Mesenchymal stem cell (in vitro differentiated cells and primary cell): ENCODE measurements around the gene GH1.

Experiments
- DNase-seq: peaks from one replicate; pipeline ENCODE4 v3.0.0-alpha.2; 2013
- H2AFZ ChIP-seq: one replicate; pipeline ENCODE4 v1.6.1; 2013; ENCODE audit warnings: low read depth, mild to moderate bottlenecking, control low read depth, inconsistent platforms, low read length, moderate library complexity
- H2AK5ac ChIP-seq: 2 replicates; pipeline ENCODE4 v1.6.1; 2013; ENCODE audit warnings: low read length, moderate library complexity, mild to moderate bottlenecking, inconsistent platforms; ENCODE audit not compliant: severe bottlenecking
- H2BK120ac ChIP-seq: one replicate; pipeline ENCODE4 v1.6.1; 2013; ENCODE audit warnings: low read depth, mild to moderate bottlenecking, inconsistent platforms, low read length, moderate library complexity
- H2BK12ac ChIP-seq, 2 experiments: one replicate each; pipeline ENCODE4 v1.6.1; 2013; ENCODE audit warnings: inconsistent platforms in 2 of 2, low read length in 2 of 2, mild to moderate bottlenecking in 2 of 2, moderate library complexity in 2 of 2, control low read depth in 1 of 2
- H2BK15ac ChIP-seq: one replicate; pipeline ENCODE4 v1.6.1; 2013; ENCODE audit warnings: mild to moderate bottlenecking, low read depth, inconsistent platforms; ENCODE audit not compliant: poor library complexity, severe bottlenecking
- H2BK5ac ChIP-seq: 2 replicates; pipeline ENCODE4 v1.6.1; 2013; ENCODE audit warnings: low read depth, mild to moderate bottlenecking, low read length, control low read depth, inconsistent platforms; ENCODE audit not compliant: poor library complexity, severe bottlenecking
- H3K14ac ChIP-seq, 2 experiments: one replicate each; pipeline ENCODE4 v1.6.1; 2013; ENCODE audit warnings: inconsistent platforms in 2 of 2, low read length in 2 of 2, control low read depth in 1 of 2, mild to moderate bottlenecking in 1 of 2, moderate library complexity in 1 of 2
- H3K18ac ChIP-seq, 2 experiments: one replicate each; pipeline ENCODE4 v1.6.1; 2013; ENCODE audit warnings: inconsistent platforms in 2 of 2, low read length in 2 of 2, control low read depth in 1 of 2, low read depth in 1 of 2, mild to moderate bottlenecking in 1 of 2
- H3K23ac ChIP-seq, 2 experiments: one replicate each; pipeline ENCODE4 v1.6.1; 2013; ENCODE audit warnings: inconsistent platforms in 2 of 2, low read length in 2 of 2, mild to moderate bottlenecking in 2 of 2, moderate library complexity in 2 of 2, control low read depth in 1 of 2
- H3K27ac ChIP-seq: 2 replicates; pipeline ENCODE4 v1.5.1; 2013; ENCODE audit warnings: mild to moderate bottlenecking, moderate library complexity, low read length, control low read depth, inconsistent platforms; ENCODE audit not compliant: poor library complexity, severe bottlenecking
- H3K27me3 ChIP-seq, 2 experiments: 2 replicates each; pipeline versions ENCODE4 v1.6.1 to v1.7.0; 2013; ENCODE audit warnings: low read length in 2 of 2, mild to moderate bottlenecking in 2 of 2, moderate library complexity in 2 of 2, control low read depth in 1 of 2, inconsistent platforms in 1 of 2; ENCODE audit not compliant: control insufficient read depth in 1 of 2, insufficient read depth in 1 of 2
- H3K36me3 ChIP-seq, 2 experiments: 2 replicates each; pipeline versions ENCODE4 v1.6.1 to v1.7.0; 2013; ENCODE audit warnings: low read length in 2 of 2, control low read depth in 1 of 2, inconsistent platforms in 1 of 2, low read depth in 1 of 2, mild to moderate bottlenecking in 1 of 2; ENCODE audit not compliant: insufficient read depth in 2 of 2, control insufficient read depth in 1 of 2
- H3K4ac ChIP-seq, 2 experiments: one replicate each; pipeline ENCODE4 v1.6.1; 2013; ENCODE audit warnings: inconsistent platforms in 2 of 2, low read length in 2 of 2, mild to moderate bottlenecking in 2 of 2, moderate library complexity in 2 of 2, control low read depth in 1 of 2, low read depth in 1 of 2
- H3K4me1 ChIP-seq: 2 replicates; pipeline ENCODE4 v1.6.1; 2013; ENCODE audit warnings: low read depth, low read length, control low read depth; ENCODE audit not compliant: control insufficient read depth, insufficient read depth
- H3K4me2 ChIP-seq: 2 replicates; pipeline ENCODE4 v1.6.1; 2013; ENCODE audit warnings: low read length, mild to moderate bottlenecking, inconsistent platforms; ENCODE audit not compliant: poor library complexity, severe bottlenecking
- H3K4me3 ChIP-seq, 2 experiments: 2 replicates each; pipeline versions ENCODE4 v1.5.1 to v1.7.0; 2013; ENCODE audit warnings: low read length in 2 of 2, mild to moderate bottlenecking in 2 of 2, control low read depth in 1 of 2, low read depth in 1 of 2; ENCODE audit not compliant: insufficient read depth in 1 of 2
- H3K79me1 ChIP-seq: replicated peaks from 2 replicates; pipeline ENCODE4 v1.6.1; 2013; ENCODE audit warnings: mild to moderate bottlenecking, control low read depth, low read length, inconsistent platforms; ENCODE audit not compliant: poor library complexity, severe bottlenecking
- H3K9ac ChIP-seq: 2 replicates; pipeline ENCODE4 v1.7.0; 2013; ENCODE audit warnings: mild to moderate bottlenecking, low read length, moderate library complexity
- H3K9me3 ChIP-seq: 2 replicates; pipeline ENCODE4 v1.7.0; 2013; ENCODE audit warnings: mild to moderate bottlenecking, low read length; ENCODE audit not compliant: control insufficient read depth
- H4K8ac ChIP-seq: one replicate; pipeline ENCODE4 v1.6.1; 2013; ENCODE audit warnings: inconsistent platforms, mild to moderate bottlenecking, low read length, moderate library complexity
- H4K91ac ChIP-seq: one replicate; pipeline ENCODE4 v1.6.1; 2013; ENCODE audit warnings: mild to moderate bottlenecking, low read length, inconsistent platforms
- WGBS: methylation state at CpG from one replicate; pipeline ENCODE4 v1.1.7; 2013; ENCODE audit warnings: mixed read lengths; 5-methylcytosine and 5-hydroxymethylcytosine counted together

Gene GH1

DNA sequence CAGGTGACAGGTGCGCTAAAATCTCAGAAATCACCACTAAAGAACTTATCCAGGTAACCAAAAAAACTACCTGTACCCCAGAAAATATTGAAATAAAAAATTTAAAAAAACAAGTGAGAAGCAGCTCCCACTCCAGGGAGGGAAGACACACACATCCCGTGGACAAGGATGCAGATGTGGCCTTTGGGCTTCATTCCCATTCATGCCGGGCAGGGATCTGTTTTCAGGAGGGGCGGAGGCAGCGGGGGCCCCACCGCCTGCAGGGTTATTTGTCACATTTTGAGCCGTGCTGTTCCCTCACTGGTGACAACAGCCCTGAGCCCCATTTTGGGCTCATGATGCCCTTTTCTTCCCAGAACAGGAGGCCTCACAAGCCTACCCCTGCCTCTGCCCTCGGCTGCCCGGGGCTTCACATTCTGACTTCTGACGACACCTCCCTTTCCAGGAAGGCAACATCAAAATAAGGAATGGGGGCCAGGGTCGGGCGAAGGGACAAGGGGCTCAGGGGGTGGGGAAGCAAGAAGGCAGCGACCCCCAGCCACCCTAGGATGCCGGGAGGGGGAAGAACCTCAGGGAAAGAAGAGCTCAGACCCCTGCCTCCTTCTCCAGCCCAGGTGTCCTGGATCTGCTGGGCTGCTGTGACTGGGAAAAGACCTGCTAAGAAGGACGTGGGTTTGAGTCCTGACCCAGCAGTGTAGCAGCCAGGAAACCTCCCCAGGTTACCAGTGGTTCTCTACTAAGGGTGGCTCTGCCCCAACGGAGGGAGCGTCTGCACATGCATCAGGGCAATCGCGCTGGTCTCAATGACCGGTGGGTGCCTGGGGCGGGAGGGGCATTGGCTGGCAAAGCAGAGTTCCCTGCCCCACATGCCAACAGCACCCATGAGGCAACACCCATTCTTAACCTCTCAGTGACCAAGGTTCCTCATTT, 15.8 kb upstream of the GH1 start:
- Histone ChIP-seq H3K4me2 (no peak overlapping the region), H2BK120ac (no peak overlapping the region), H3K4me3 (no peak overlapping the region), H2BK15ac (no peak overlapping the region), H3K27ac (no peak overlapping the region), H3K4ac (no peak overlapping the region), H4K91ac (no peak overlapping the region), H3K9me3 (no peaks in the 10 kb centered on the region), H3K36me3 (no peaks in the 10 kb centered on the region), H3K79me1 (no peaks in the 10 kb centered on the region), H4K8ac (no peak overlapping the region), H2BK5ac (no peak overlapping the region), H3K9ac (no peak overlapping the region), H3K18ac (no peak overlapping the region), H2BK12ac (no peak overlapping the region), H2AFZ (no peak overlapping the region), H3K23ac (no peak overlapping the region), H3K27me3 (peaks cover 11 to 52% of the 10 kb centered on the region in 2 experiments), H3K14ac (no peak overlapping the region), H2AK5ac (no peak overlapping the region), H3K4me1 (no peaks in the 10 kb centered on the region)
- DNase-seq = no peak
- 82% methylated on average over 21 of the region's 21 CpGs for WGBS

DNA sequence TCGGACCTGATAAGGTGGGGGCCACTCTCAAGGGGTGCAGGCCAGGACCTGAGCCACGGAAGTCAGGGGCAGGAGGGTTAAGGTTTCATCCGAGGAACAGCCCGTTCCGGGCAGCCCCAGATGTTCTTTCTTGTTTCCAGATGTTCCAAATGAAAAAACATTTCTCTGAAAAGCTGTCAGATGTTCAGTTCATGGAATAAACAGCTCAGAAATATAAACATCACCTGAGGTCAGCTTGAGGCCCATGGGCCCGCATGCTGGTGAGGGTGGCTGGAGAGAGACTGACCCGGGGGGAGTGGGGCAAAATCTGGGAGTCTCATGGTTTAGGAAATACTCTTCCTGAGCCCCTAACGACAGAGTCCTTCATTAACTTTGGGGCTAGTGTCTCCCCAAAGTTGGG, 15.0 kb upstream of the GH1 start:
- H3K27ac ChIP-seq = no peak overlapping the region
- no peaks in the 10 kb centered on the region for H3K4me1 ChIP-seq
- no peak overlapping the region for H2BK12ac ChIP-seq
- no peak overlapping the region for H4K8ac ChIP-seq
- no peaks in the 10 kb centered on the region for H3K79me1 ChIP-seq
- DNase-seq = no peak
- H3K36me3 ChIP-seq = no peaks in the 10 kb centered on the region
- H4K91ac ChIP-seq = no peak overlapping the region
- no peak overlapping the region for H3K14ac ChIP-seq
- H3K27me3 ChIP-seq = peaks cover 11 to 47% of the 10 kb centered on the region in 2 experiments
- H3K18ac ChIP-seq = no peak overlapping the region
- H3K4ac ChIP-seq = no peak overlapping the region
- no peak overlapping the region for H2AK5ac ChIP-seq
- H2AFZ ChIP-seq = no peak overlapping the region
- H3K9ac ChIP-seq = no peak overlapping the region
- H2BK15ac ChIP-seq = no peak overlapping the region
- no peak overlapping the region for H3K23ac ChIP-seq
- H3K9me3 ChIP-seq = no peaks in the 10 kb centered on the region
- 74% methylated on average over 8 of the region's 8 CpGs for WGBS
- H3K4me3 ChIP-seq = no peak overlapping the region
- no peak overlapping the region for H2BK5ac ChIP-seq
- H2BK120ac ChIP-seq = no peak overlapping the region
- no peak overlapping the region for H3K4me2 ChIP-seq

DNA sequence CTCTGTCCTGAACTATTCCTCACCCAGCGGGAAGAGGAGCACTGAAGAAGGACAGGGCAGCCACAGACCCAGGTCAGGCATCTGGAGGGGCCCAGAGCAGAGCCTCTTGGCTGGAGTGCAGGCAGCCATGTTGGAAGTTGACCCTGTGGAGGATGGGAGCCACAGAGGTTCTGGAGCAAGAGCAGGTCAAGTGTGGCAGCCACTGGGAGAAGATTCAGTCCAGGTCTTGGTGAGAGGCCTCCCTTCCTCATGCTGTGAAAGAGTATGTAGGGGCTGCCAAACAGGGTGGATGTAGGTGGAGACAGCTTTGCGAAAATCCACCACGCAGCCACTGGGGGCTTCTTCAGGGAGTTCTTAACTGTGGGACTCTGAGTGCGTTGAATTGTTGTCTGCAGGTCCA, 14.1 kb upstream of the GH1 start:
- H3K4ac ChIP-seq = no peak overlapping the region
- peaks cover 14 to 54% of the 10 kb centered on the region in 2 experiments for H3K27me3 ChIP-seq
- no peak overlapping the region for H3K4me3 ChIP-seq
- H3K23ac ChIP-seq = no peak overlapping the region
- no peak overlapping the region for H3K4me2 ChIP-seq
- no peak for DNase-seq
- H3K36me3 ChIP-seq = no peaks in the 10 kb centered on the region
- no peak overlapping the region for H3K27ac ChIP-seq
- H2BK5ac ChIP-seq = no peak overlapping the region
- 86% methylated on average over 4 of the region's 4 CpGs for WGBS
- no peak overlapping the region for H2BK12ac ChIP-seq
- H2AFZ ChIP-seq = no peak overlapping the region
- no peak overlapping the region for H2BK15ac ChIP-seq
- no peak overlapping the region for H3K14ac ChIP-seq
- H3K4me1 ChIP-seq = no peaks in the 10 kb centered on the region
- H3K18ac ChIP-seq = no peak overlapping the region
- no peak overlapping the region for H4K91ac ChIP-seq
- no peaks in the 10 kb centered on the region for H3K79me1 ChIP-seq
- no peak overlapping the region for H3K9ac ChIP-seq
- no peak overlapping the region for H2AK5ac ChIP-seq
- H3K9me3 ChIP-seq = no peaks in the 10 kb centered on the region
- H2BK120ac ChIP-seq = no peak overlapping the region
- H4K8ac ChIP-seq = no peak overlapping the region

DNA sequence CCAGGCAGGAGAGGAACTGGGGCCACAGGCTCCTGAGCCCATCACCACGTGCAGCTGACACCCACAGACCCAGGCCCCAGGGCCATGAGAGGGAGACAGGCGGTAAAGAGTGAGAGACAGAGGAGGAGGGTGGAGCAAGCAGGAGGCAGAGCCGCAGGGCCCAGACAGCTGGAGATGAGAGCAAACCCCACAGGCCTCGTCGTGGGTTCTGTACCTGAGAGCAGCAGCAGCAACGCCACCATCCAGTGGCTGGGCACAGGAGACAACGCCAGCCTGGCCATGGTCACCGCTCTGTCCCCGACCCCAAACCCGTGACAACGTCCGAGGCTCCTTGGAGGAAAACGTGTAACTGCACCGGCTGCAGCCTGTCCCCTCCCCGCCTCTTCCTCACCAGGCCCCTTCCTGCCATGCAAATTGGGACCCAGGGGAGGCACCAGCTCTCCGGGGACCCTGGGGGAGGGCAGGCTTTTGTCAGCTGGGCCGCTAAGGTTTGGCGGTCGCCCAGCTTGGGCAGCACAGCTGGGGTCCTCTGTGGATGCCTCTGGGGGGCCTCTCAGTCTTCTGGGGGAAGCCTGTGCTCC, 13.4 kb upstream of the GH1 start, which contains the start of gene CD79B:
TSS of gene CD79B (minus strand) at position 351 of the 581 bp plus-strand sequence. CDS start at position 281, 70 bp downstream.
- Histone ChIP-seq H2BK120ac (no peak within 1 kb of the TSS), H3K14ac (peak within 1 kb of the TSS in 1 of 2 experiments; percentile 26), H2AK5ac (no peak within 1 kb of the TSS), H3K27me3 (peaks cover 14 to 55% of the 10 kb centered on the region in 2 experiments), H3K4ac (no peak within 1 kb of the TSS), H3K27ac (no peak within 1 kb of the TSS), H2AFZ (no peak within 1 kb of the TSS), H3K9ac (no peak within 1 kb of the TSS), H3K23ac (no peak within 1 kb of the TSS), H3K36me3 (no peaks in the 10 kb centered on the region), H4K91ac (no peak within 1 kb of the TSS), H3K4me2 (no peak within 1 kb of the TSS), H3K79me1 (no peaks in the 10 kb centered on the region), H2BK5ac (no peak within 1 kb of the TSS), H4K8ac (no peak within 1 kb of the TSS), H2BK12ac (no peak within 1 kb of the TSS), H3K18ac (no peak within 1 kb of the TSS), H3K9me3 (no peaks in the 10 kb centered on the region), H3K4me1 (no peaks in the 10 kb centered on the region), H3K4me3 (no peak within 1 kb of the TSS), H2BK15ac (no peak within 1 kb of the TSS)
- no peak for DNase-seq
- WGBS = 79% methylated on average over 19 of the region's 19 CpGs
